ENCODE measurements around the gene CBL.

Gene CBL

DNA sequence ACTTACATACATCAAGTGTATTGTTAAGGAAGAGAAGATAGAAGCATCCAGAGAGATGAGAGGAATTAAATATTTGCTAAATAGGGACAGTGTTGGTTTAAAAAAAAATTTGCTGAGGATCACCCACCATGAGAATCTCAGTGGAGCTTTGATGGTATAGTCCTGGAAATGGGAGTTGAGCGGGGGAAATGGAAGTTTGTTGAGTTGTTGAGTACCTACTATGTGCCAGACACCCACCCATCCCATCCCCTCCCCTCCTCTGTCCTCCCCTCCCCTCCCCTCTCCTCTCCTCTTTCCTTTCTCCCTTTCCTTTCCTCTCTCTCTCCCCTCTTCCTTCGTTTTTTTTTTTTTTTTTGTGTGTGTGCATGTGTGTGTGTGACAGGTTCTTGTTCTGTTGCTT lies 145.1 kb downstream of the CBL start:
- DNase-seq, result no peak

DNA sequence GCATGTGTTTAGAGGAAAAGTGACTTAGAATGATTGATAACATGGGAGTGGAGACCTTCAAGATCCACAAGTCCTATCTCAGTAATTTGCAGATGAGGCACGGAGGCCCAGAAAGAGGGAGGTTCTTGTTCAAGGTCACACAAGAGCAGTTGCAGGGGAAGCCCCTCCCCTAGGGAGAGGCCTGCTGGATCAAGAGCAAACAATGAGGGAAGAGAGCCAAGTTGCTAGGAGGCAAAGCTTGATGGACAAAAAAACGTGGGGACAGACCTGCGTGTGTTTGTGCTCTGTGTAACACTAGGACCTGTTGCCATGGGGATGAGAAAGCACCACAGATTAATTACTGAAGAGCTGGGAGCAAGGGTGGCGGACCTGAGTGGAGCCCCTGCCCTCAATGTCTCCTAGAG lies 146.7 kb downstream of the CBL start:
- DNase-seq, result no peak

DNA sequence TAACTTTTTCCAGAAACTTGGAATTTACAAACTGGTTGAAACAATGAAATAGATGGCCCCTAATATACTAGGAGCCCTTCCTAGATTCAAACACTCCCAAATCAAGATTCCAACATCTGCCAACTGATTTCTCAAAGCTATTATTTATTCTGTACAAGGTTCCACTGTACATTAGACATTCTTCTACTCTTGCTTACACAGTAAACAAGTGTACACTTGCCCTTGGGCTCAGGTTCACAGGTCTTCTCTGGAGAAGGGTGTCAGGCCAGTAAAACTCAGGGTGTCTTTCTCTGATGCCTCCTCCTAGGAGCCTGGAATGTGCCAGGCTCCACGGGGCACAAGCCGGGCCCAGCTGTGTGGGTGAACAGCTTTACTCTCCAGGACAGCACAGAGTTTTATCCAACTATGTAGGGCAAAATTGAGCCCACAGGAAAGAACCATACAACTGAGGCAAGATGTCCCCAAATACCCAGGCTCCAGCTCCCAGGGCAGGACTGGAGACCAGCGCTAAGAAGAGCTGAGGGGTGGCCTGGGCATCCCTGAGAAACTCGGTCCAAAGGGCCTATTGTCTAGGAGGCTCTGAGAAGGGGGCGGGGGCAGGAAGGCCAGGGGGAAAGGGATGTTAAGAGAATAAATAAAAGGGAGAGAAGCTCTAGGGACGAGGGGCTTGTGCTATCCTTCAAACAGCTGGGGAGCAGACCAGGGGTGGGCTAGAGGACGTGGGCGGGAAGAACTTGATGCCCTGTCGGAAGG lies 149.1 kb downstream of the CBL start:
- no peak for DNase-seq

DNA sequence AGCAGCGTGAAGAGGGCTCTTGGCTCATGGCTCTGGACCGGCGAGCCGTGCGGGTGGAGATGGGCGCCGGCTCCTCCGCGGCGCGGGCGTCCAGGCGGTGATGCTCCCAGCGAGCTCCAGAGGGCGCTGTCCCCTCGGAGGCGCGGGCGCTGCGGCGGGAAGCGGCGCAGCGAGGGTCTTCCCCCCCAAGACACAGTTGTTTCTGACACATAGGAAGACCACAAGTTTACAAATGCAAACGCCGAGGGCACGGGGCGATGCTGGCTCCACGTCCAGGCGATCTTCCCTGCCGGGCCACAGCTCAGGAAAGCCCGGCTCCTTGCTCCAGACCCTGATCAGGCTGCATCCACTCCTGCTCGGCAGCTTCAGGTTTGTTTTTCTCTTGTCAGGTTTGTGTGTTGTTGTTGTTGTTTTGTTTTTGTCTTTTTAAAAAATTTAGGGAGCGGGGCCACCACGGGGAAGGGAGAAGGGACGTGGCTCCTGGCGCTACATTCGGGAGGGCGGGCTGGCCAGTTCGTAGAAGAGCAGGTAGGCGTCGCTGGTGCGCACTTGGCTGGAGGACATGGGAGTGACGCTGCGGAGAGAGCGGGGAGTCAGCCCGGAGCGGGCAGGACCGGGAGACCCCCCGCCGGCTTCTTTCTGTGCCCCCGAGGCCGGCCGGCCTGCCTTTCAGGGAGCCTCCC lies 150.4 kb downstream of the CBL start:
- DNase-seq, result peak; percentile 54

DNA sequence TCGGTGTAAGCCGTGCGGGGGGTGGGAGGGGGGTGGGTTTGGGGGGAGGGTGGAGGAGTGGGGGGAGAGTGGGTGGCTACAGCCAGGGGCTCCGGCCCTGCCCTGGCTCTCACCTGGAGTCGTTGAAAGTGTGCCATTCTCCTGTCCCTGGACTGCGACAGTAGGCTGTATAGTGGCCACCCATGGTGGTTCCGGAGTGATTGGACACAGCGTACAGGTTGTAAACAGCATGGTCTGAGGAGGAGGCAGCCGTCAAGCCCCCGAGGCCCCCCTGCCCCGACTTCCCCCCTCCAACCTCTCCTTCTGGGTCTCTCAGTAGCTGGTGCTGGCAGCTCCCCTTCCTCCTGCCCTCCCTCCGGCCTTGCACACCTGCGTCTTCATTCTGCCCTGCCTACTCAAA lies 150.9 kb downstream of the CBL start:
- DNase-seq, result no peak

All from effector CD8-positive, alpha-beta T cell (primary cell).